Fibroblast of lung (primary cell): ENCODE results near the gene CST4. TPM values are rescaled to one million over a fixed set of nuclear protein-coding genes. Genes with fewer than 3 reads are reported as not detected.

Experiments
- DNase-seq, 2 donors: peaks; one replicate each; pipeline versions ENCODE4 v3.0.0 to v3.0.0-alpha.2; 2010; ENCODE audit warnings: low read depth in 2 of 2
- H2AFZ ChIP-seq: 2 replicates; pipeline ENCODE4 v1.5.1; 2012; ENCODE audit warnings: low read length, control low read depth, inconsistent platforms
- H3K27ac ChIP-seq: 2 replicates; pipeline ENCODE4 v1.5.1; 2011; ENCODE audit warnings: low read length, control low read depth; ENCODE audit not compliant: insufficient read depth
- H3K27me3 ChIP-seq: 2 replicates; pipeline ENCODE4 v1.5.1; 2011; ENCODE audit warnings: mild to moderate bottlenecking, low read length; ENCODE audit not compliant: control insufficient read depth, insufficient read depth
- H3K36me3 ChIP-seq: 2 replicates; pipeline ENCODE4 v1.5.1; 2011; ENCODE audit warnings: low read length; ENCODE audit not compliant: control insufficient read depth, insufficient read depth
- H3K4me1 ChIP-seq: 2 replicates; pipeline ENCODE4 v1.5.1; 2011; ENCODE audit warnings: low read length; ENCODE audit not compliant: control insufficient read depth, insufficient read depth; ENCODE audit errors: extremely low read depth
- H3K4me2 ChIP-seq: 2 replicates; pipeline ENCODE4 v1.5.1; 2011; ENCODE audit warnings: low read length, control low read depth; ENCODE audit not compliant: insufficient read depth; ENCODE audit errors: extremely low read depth
- H3K4me3 ChIP-seq, 4 experiments: fragments of 200-600 bp in 1 of 4; sonication (generic) in 1 of 4; replicated peaks in 1 of 4; 2 replicates each; pipeline ENCODE4 v1.5.1; 2011 to 2016; ENCODE audit warnings: low read length in 4 of 4, low read depth in 3 of 4, mild to moderate bottlenecking in 3 of 4, control low read depth in 2 of 4, inconsistent platforms in 1 of 4, mixed read lengths in 1 of 4; ENCODE audit not compliant: insufficient read depth in 1 of 4; ENCODE audit errors: control extremely low read depth in 1 of 4
- H3K79me2 ChIP-seq: 2 replicates; pipeline ENCODE4 v1.5.1; 2012; ENCODE audit warnings: mild to moderate bottlenecking, low read length, inconsistent platforms; ENCODE audit not compliant: control insufficient read depth, insufficient read depth
- H3K9ac ChIP-seq: 2 replicates; pipeline ENCODE4 v1.5.1; 2011; ENCODE audit warnings: mild to moderate bottlenecking, low read length, control low read depth; ENCODE audit not compliant: insufficient read depth
- H3K9me3 ChIP-seq: 2 replicates; pipeline ENCODE4 v1.5.1; 2012; ENCODE audit warnings: low read depth, low read length; ENCODE audit not compliant: control insufficient read depth, insufficient read depth
- H4K20me1 ChIP-seq: 2 replicates; pipeline ENCODE4 v1.5.1; 2011; ENCODE audit warnings: low read length; ENCODE audit not compliant: control insufficient read depth, insufficient read depth; ENCODE audit errors: extremely low read depth
- CTCF ChIP-seq, 2 donors: IDR thresholded peaks in 1 of 2; conservative IDR thresholded peaks in 1 of 2; 1 replicate in 1 of 2; 2 replicates in 1 of 2; pipeline ENCODE4 v1.5.1; 2011 to 2012; ENCODE audit warnings: low read length in 2 of 2, control low read depth in 1 of 2, inconsistent platforms in 1 of 2, low read depth in 1 of 2, mild to moderate bottlenecking in 1 of 2
- EZH2 ChIP-seq: IDR thresholded peaks from 2 replicates; pipeline ENCODE4 v1.5.1; 2012; ENCODE audit warnings: low read length, control low read depth, mild to moderate bottlenecking; ENCODE audit errors: missing control alignments
- polyA plus RNA-seq, 2 donors: library from polyadenylated mRNA; depleted of rRNA in 1 of 2; stranded (reverse) in 1 of 2; unstranded in 1 of 2; fragments of >200 nt; gene quantifications; 2 replicates each; pipeline ENCODE4 v1.2.1, GENCODE V29; 2011 to 2012; ENCODE audit warnings: missing spikeins in 1 of 2
- total RNA-seq: library from RNA; depleted of rRNA; stranded (reverse); fragments of >200 nt; gene quantifications from 2 replicates; pipeline ENCODE4 v1.2.1, GENCODE V29; 2014

The CST4 gene
- total and polyA plus RNA-seq, 2 donors (not counting 1 experiment from before 2014, with no cell fraction given) = 0.16 to 0.17 TPM

GRCh38 chr20:23638309-23638708, 50.5 kb downstream of the CST4 start:
- no peak overlapping the region for H3K27ac ChIP-seq
- H3K4me2 ChIP-seq = no peak overlapping the region
- peaks cover 17% of the 10 kb centered on the region for H3K4me1 ChIP-seq
- H4K20me1 ChIP-seq = no peaks in the 10 kb centered on the region
- peaks cover 23% of the 10 kb centered on the region for H3K79me2 ChIP-seq
- H3K4me3 ChIP-seq = no peak overlapping the region
- no peak overlapping the region for H2AFZ ChIP-seq
- no peaks in the 10 kb centered on the region for H3K9me3 ChIP-seq
- no peak for DNase-seq
- no peaks in the 10 kb centered on the region for H3K27me3 ChIP-seq
- H3K9ac ChIP-seq = no peak overlapping the region
- peaks cover 5% of the 10 kb centered on the region for H3K36me3 ChIP-seq
- TF ChIP-seq CTCF (conservative IDR thresholded peaks at IDR 0.05 in 1 of 2, IDR thresholded peaks at IDR 0.05 in 1 of 2; ENCODE audit: low read depth in 1 of 2, low read length in 2 of 2) (no peak), EZH2 (no peak)

- Histone ChIP-seq H3K4me1 (peaks cover 14% of the 10 kb centered on the region), H3K27me3 (no peaks in the 10 kb centered on the region), H3K79me2 (peaks cover 23% of the 10 kb centered on the region), H3K36me3 (peaks cover 5% of the 10 kb centered on the region), H3K4me3 (peak within 1 kb of the TSS; percentile 63 to 89 (median 82)), H3K9ac (peak within 1 kb of the TSS; percentile 96), H3K9me3 (no peaks in the 10 kb centered on the region), H3K27ac (peak within 1 kb of the TSS; percentile 92), H2AFZ (peak within 1 kb of the TSS; percentile 57), H3K4me2 (peak within 1 kb of the TSS; percentile 94), H4K20me1 (no peaks in the 10 kb centered on the region)
- DNase-seq = peak; percentile 87 to 88
- TF ChIP-seq CTCF (conservative IDR thresholded peaks at IDR 0.05 in 1 of 2, IDR thresholded peaks at IDR 0.05 in 1 of 2; ENCODE audit: low read depth in 1 of 2, low read length in 2 of 2) = no peak
- TF ChIP-seq EZH2 = no peak
Observed at GRCh38 chr20:23637282-23638221, 51.3 kb downstream of the CST4 start, which contains the start of gene CST3. Gene CST3 (minus strand): TSS chr20:23637955. CDS start chr20:23637862, 93 bp downstream.

GRCh38 chr20:23636908-23637281, 51.9 kb downstream of the CST4 start:
- Histone ChIP-seq H3K27me3 (no peaks in the 10 kb centered on the region), H3K27ac (peak overlapping the region; percentile 92), H3K79me2 (peaks cover 23% of the 10 kb centered on the region), H3K36me3 (peaks cover 5% of the 10 kb centered on the region), H2AFZ (no peak overlapping the region), H3K4me1 (peaks cover 9% of the 10 kb centered on the region), H3K4me3 (peak overlapping the region; percentile 63 to 89 (median 82)), H3K9me3 (no peaks in the 10 kb centered on the region), H3K4me2 (peak overlapping the region; percentile 94), H3K9ac (peak overlapping the region; percentile 96), H4K20me1 (no peaks in the 10 kb centered on the region)
- DNase-seq = no peak
- TF ChIP-seq CTCF (conservative IDR thresholded peaks at IDR 0.05 in 1 of 2, IDR thresholded peaks at IDR 0.05 in 1 of 2; ENCODE audit: low read depth in 1 of 2, low read length in 2 of 2) (no peak), EZH2 (no peak)
